LNCAP (cell line): ENCODE results near the gene ZNF23.

Experiments used
- TF ChIP-seq, protein P1 (sequence below): fragments of 450-650 bp; IDR thresholded peaks from 2 replicates; pipeline ENCODE4 v1.5.1; 2017; ENCODE audit warnings: mild to moderate bottlenecking

ZNF23 gene

DNA sequence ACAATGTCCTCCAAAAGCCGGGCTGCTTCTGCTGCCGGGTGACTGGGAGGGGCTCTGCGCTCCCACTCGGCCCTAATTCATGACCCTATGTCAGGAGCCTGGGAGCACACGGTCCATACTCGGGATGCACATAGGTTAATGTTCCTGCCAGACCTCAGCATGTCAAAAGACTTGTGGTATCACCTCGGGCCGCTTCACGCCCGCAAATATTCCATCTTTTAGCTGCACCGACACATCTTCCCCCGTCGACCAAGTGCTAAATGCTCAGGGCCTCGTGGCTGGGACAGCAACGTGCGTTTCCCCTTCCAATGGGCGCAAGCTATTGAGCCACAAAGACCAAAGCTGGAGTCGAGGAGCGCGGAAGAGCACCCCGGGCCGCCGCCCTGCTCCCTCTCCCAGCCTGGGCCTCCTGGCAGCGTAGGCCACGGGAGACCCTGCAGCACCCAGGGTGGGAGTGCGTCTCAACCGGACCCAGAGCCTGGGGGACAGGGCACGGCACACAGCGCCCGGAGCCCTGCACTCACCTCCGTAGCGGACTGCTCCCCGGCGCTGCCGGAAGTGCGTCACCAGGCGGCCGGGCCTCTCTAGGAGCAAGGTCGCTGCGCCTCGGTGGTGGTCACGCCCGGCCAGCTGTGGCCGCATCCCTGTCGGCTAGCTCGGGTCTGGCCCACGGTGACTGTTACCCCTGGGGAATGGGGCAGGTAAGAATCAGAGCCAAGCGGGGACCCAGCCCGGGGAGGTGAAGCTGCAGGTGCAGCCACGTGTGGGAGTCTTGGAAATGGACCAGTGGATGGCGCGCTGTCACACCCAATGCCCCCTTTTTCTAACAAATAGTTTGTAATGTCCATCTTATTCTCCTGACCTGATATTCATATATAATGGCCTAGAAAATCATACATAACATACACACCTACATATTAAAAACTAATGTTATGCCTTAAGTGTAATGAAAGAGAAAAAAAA, at the start of gene ZNF23:
Gene ZNF23, minus strand, starts transcription at position 562 of the 963 bp plus-strand sequence. CDS start 5,451 bp downstream, outside the sequence.
- TF ChIP-seq, protein P1, sequence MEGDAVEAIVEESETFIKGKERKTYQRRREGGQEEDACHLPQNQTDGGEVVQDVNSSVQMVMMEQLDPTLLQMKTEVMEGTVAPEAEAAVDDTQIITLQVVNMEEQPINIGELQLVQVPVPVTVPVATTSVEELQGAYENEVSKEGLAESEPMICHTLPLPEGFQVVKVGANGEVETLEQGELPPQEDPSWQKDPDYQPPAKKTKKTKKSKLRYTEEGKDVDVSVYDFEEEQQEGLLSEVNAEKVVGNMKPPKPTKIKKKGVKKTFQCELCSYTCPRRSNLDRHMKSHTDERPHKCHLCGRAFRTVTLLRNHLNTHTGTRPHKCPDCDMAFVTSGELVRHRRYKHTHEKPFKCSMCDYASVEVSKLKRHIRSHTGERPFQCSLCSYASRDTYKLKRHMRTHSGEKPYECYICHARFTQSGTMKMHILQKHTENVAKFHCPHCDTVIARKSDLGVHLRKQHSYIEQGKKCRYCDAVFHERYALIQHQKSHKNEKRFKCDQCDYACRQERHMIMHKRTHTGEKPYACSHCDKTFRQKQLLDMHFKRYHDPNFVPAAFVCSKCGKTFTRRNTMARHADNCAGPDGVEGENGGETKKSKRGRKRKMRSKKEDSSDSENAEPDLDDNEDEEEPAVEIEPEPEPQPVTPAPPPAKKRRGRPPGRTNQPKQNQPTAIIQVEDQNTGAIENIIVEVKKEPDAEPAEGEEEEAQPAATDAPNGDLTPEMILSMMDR, result no peak

- TF ChIP-seq, protein P1, result no peak
Measured at GRCh38 chr16:71507061-71507460, 45.0 kb upstream of the ZNF23 start.

- TF ChIP-seq, protein P1, result no peak
Measured at GRCh38 chr16:71504901-71505300, 42.9 kb upstream of the ZNF23 start.

GRCh38 chr16:71501547-71501946, 39.5 kb upstream of the ZNF23 start:
- TF ChIP-seq, protein P1, result no peak

DNA sequence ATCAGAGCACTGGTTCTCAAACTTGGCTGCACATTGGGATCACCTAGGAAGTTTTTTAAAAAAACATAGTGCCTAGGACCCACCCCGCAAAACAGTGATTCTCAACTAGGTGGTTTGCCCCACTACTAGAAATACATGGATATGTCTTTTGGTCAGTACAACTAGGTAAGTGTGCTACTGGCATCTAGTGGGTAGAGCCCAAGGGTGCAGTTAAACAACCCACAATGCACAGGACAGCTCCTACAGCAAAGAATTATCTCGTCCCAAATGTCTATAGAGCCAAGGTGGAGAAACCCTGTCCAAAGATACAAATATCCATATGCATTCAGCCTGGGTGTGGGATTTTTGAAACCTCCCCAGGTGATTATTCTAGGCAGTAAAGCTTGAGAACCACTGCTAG, 38.9 kb upstream of the ZNF23 start:
- TF ChIP-seq, protein P1, result no peak

DNA sequence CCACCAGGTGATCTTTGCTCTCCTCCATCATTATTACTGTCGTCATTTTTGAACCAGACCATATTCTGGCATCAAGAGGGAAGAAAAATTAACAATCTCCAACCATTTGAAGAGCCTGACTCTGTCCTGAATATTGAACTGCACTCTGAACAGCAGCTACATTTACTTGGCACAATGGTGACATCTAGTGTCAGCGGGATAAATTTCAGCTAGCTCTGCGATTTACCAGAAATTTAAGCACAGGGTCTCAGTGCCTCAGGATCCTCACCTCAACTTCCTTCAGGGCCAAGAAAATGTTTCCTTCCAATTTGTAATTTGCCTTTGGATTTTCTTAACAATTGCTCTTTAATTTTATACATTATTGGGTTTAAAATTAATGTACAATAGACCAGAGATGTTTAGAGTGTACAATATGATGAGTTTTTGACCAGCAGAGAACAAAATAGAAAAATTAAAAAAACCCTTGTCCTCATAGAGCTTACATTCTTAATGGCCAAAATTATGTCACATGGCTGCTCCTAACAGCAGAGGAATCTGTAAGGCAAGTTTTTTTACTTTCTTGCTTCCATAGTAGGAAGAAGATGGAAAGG, 37.8 kb upstream of the ZNF23 start:
- TF ChIP-seq, protein P1, result peak; percentile 79

DNA sequence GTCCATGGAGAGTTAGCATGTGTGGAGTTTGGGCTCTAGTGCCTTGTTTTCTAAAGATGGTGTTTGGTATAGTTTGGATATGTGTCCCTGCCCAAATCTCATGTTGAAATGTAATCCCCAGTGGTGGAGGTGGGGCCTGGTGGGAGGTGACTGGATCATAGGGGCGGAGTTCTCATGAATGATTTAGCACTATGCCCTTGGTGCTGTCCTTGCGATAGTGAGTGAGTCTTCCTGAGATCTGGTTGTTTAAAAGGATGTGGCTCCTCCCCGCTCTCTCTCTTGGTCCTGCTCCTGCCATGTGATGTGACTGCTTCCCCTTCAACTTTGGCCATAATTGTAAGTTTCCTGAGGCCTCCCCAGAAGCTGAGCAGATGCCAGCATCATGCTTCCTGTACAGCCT, 36.0 kb upstream of the ZNF23 start:
- TF ChIP-seq, protein P1, result no peak
